ENCODE measurements around the gene BORCS5. TPM values are rescaled to one million over a fixed set of nuclear protein-coding genes. Genes with fewer than 3 reads are reported as not detected.
A peak's percentile ranks its signal among the peaks of the same experiment; 100 is the strongest.
"Not testable (repeated sequence)": the region's sequence is repeated elsewhere in the genome, so short reads cannot be mapped to it uniquely, and the experiment has no call there.

The BORCS5 gene
- 8.3 TPM for total RNA-seq

DNA sequence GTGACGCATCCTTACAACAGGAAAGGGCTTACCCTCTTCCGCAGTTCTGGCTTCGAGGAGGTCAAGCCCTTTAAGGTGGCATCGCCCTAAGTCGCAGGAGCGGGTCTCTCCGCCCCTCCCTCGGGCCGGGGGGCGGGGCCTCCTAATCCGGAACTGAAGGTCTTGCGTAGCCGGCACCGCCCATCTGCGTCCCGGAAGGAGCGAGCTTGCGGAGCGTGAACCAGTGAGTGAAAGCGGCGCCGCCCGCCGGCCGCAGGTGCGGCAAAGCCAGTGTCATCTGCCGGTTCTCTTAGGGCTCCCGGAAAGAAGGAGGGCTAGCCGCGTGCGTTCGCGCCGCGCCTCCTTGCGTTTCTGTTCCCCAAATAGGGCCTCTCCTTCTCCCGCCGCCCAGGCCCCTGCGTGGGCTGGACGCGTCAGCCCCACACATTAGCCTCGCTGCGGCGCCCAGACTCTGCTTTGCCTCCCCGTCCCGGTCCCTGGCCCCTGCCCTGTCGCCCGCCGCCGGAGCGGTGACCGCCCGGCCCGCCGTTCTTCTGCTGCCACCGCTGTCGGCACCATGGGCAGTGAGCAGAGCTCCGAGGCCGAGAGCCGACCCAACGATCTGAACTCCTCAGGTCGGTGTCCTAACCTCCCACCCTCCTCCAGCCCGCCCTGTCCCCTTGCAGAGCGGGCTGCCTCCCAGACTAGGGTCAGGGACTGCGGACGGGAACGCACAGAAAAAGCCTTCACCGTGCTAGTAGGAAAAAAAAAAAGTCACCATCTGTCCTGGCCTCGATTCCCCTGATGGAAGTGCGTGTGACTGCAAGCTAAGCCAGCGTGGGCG, at the start of gene BORCS5:
Gene BORCS5 (plus strand): TSS at position 183 of the 823 bp plus-strand sequence. CDS start 374 bp downstream, at position 557.
- DNase-seq (ENCODE audit: low spot score): peak; percentile 98
- ATAC-seq: peak; percentile 96

DNA sequence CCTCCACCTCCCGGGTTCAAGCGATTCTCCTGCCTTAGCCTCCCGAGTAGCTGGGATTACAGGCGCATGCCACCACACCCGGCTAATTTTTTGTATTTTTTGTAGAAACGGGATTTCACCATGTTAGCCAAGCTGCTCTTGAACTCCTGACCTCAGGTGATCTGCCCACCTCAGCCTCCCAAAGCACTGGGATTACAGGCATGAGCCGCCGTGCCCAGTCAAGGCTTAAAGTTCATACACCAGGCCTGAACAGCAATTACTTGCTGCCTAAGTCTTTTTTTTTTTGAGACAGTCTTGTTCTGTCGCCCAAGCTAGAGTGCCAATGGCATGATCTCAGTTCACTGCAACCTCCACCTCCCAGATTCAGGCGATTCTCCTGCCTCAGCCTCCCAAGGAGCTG, 46.2 kb upstream of the BORCS5 start:
- DNase-seq (ENCODE audit: low spot score): not testable (repeated sequence)

DNA sequence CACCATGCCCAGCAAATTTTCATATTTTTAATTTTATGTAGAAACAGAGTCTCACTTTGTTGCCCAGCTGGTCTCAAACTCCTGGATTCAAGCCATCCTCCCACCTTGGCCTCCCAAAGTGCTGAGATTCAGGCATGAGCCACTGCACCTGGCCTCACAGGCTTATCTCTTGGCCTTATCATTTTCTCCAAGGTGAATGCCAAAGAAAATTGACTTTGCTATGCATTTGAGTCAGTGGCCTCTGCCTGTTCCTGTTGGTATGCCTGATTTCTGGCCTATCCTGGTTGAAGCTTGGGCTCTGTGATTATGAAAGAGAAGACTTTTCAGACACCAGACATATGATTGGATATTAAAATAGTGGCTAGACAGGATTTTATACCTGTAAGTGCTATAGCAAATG, 41.0 kb upstream of the BORCS5 start:
- DNase-seq (ENCODE audit: low spot score) (no peak), ATAC-seq (no peak)

More for the DNA sequence above, 46.2 kb upstream of the BORCS5 start:
- peak; percentile 16 for ATAC-seq

DNA sequence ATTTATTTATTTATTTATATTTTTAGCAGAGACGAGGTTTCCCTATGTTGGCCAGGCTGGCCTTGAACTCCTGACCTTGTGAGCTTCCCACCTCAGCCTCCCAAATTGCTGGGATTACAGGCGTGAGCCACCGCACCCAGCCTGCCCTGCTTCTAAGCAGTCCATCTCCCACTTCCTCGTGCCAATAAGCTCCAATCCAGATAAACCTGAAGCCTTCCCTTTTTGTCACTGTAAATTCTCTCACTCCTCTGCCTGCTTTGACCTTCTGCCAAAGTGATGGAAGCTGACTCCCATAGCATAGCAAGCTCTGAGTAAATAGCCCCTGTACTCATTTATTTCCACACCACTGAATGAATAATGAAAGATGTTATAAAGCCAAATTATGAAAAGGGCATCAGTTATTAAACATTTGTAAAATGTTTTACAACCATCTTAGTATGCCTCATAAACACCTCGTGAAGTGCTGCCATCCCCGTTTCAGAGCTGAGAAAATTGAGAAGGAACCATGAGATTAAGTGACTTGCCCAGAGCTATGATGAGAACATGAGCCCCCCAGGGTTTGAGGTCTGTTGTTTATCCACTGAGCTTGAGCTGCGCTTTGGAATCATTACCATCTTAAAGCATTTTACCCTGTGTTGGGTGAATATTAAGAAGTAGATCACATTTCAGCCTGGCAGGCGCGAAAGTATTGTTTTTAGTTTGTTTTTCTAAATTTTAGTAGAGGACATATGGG, 37.3 kb upstream of the BORCS5 start:
- peak; percentile 47 for ATAC-seq
- DNase-seq (ENCODE audit: low spot score): no peak

DNA sequence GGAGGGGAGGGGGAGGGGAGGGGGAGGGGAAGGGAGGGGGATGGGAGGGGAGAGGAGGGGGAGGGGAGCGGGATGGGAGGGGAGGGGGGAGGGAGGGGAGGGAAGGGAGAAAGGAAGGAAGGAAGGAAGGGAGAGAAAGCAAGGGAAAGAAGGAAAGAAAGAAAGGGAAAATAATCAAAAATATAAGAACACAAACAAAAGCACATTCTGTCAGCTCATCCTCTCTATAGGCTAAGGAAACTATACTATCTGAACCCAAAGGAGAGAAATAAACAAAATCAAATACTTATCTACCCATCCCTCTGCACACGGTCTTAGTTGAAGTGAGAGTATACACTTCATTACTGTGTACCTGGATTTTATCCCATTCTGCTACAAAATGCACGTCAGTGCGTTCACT, 33.8 kb upstream of the BORCS5 start:
- no peak for DNase-seq (ENCODE audit: low spot score)
- no peak for ATAC-seq

DNA sequence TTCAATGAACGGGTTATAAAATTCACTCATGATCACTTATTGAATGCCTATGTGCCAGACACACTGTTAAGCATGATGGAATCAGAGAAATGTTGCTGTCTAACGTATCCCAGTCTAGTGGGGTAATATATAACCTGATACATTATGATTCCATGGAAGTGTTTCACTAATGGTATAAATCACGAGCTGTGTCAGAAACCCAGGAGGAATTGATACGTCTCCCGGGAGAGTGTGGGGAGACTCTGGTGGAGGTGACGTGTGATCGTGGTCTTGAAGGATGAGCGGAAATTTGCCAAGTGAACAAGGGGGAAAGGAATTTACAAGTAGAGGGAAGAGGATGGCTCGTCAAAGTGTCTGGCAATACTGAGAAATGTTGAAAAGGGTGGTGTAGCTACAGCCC, 33.3 kb upstream of the BORCS5 start:
- DNase-seq (ENCODE audit: low spot score) (no peak), ATAC-seq (no peak)

DNA sequence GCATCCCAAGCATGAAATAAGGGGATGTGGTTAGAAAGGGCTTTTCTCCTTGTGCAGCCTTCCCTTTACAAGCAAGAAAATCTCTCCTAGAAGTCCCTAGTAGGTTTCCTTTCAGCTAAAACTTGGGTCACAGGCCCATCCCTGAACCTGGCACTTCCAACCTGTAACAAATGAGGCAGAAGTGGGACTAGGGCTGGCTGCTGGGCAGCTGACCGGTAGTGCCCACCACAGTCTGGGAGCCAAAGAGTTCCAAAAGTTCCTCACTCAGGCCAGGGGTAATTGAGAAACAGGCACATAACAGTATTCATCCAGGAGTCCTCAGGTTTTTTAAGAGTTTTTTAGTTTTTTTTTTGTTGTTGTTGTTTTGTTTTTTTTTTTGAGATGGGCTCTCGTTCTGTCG, 30.6 kb upstream of the BORCS5 start:
- DNase-seq (ENCODE audit: low spot score) (no peak), ATAC-seq (peak; percentile 56)

DNA sequence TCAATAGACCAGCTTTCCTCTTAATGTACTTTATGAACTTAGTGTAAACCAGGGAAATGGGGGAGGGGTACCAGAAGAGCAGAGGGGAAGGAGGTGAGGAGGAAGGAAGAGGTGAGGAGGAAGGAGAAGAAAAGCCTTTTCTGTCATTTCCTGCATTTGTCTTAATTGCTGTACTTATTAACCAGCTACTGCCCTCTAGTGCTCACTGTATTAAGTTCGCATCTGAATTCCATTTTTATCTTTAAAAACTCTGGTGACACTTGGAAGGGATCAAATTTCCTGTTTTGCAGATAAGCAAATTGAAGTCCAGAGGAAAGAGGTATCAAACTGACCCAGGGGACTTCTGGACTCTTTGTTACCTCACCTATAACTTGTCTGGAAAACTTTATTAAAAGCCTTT, 29.1 kb upstream of the BORCS5 start:
- peak; percentile 87 for ATAC-seq
- DNase-seq (ENCODE audit: low spot score): peak; percentile 19

DNA sequence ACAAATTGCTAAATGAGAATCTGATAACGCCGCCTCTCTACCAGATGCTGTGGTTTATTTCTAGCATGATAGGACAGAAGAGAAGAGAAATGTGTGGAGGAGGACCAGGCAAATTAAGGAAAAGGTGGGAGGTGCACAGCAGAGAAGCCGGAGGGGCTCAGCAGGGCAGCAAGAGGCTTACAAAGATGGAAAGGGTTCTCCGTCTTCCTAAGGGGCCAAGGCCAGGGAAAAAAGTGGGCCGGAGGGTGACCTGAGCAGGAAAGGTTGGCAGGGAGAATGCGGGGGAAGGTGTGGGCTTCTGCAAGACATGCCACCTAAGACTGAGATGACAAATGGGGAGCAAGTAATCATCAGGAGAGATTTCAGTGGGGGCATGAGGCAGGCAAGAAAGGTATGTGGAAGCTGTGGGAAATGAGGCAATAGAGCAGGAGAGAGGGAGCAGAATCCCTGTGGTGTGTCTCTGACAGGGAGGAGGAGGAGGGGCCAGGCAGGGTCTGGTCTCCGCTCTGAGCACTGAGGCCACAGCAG, 25.6 kb upstream of the BORCS5 start:
- ATAC-seq: no peak

DNA sequence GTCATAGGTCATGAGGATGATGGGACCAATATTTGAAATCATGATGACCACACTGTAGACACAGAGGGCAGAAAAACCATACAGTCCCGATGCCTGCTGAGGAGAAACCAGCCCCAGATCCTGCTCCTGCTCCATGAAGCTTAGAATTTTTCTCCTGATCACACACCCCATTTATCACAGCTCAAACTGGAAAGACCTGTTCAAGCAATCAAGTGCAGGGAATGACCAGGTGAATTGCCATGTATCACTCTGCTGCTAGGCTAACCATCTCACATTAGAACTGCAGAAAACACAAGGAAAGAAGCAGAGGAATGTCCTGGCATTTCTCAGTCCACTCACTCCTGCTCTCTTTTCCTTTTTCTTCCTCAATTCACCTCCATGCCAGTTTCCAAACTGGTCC, 25.0 kb upstream of the BORCS5 start:
- no peak for DNase-seq (ENCODE audit: low spot score)
- ATAC-seq: no peak

More for the DNA sequence above, 25.6 kb upstream of the BORCS5 start:
- peak; percentile 26 for DNase-seq (ENCODE audit: low spot score)

DNA sequence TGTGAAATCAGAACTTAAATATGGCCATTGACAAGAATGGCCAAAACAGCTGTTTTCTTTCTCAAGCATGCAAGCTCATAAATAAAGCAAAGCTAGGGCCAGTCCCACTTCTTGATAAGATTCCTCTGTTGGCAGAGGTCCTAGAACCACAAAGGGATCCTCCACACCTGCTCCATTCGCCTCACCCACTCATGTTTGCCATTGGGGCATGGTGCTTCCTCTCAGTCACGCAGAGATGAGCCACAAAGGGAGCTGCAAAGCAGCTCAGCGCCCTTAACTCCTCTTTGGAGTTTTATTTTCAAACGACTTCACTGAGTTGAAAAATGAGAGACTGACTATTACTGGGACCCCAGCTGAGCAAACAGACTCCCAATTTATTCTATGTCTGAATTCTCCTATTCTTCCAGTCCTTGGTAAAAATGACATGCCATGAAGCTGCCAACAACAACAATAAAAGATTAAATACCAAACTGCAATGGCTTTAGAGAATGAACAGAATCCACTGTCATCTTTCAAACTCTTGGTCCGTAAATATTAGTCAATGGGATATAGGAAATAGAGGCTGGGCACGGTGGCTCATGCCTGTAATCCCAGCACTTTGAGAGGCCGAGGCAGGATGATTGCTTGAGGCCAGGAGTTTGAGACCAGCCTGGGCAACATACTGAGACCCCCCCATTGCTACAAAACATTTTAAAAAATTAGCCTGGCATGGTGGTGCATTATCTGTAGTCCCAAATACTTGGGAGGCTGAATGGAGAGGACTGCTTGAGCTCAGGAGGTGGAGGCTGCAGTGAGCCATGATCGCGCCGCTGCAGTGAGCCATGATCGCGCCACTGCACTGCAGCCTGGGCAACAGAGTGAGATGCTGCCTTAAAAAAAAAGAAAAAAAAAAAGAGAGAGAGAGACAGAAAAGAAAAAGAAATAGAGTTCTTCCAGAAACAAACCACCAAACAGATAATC, 23.2 kb upstream of the BORCS5 start:
- ATAC-seq (no peak), DNase-seq (ENCODE audit: low spot score) (peak; percentile 30)

DNA sequence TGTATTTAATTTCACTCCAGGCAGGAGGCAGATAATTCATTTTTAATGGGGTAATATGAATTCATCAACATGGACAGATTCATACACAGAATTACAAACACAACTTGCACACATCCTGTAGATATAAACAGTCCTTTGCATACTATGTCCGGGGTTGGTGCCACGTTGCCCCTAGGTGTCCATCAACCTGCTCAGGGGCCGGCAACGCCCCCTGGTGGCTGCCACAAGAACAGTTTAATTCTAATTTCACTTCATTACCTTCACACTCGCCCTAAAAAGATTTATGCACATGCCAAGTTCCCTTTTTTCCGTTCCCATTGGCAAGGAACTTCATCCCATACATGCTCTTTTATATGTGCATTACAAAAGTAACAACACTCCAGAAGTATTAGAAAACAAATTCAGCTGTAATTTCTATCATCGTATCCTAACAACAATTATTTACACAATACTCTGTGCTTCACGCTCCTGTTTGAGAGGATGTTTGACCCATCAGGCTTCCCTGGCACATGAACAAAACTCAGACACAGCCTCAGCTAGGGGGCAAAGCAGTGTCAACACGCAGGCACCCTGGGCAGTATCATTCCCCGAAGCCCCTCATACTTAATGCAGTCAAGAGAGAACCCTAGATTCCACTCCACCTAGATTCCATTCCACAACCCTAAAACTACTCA, 22.4 kb upstream of the BORCS5 start:
- ATAC-seq: peak; percentile 85
- DNase-seq (ENCODE audit: low spot score): peak; percentile 66

DNA sequence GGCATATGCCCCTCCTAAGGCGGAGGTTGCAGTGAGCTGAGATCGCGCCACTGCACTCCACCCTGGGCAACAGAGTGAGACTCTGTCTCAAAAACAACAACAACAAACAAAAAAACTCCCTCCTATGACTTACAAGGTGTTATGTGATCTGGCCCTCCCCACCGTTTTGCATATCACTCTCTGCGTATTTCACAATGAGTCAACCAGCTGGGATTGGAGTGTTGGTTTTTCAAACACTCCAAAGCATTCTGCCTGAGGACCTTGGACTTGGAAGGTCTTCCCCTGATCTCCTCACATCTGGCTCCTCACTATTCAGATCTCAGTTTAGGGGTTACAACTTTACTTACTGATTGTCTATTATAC, 20.8 kb upstream of the BORCS5 start:
- peak; percentile 49 for DNase-seq (ENCODE audit: low spot score)
- peak; percentile 87 for ATAC-seq

DNA sequence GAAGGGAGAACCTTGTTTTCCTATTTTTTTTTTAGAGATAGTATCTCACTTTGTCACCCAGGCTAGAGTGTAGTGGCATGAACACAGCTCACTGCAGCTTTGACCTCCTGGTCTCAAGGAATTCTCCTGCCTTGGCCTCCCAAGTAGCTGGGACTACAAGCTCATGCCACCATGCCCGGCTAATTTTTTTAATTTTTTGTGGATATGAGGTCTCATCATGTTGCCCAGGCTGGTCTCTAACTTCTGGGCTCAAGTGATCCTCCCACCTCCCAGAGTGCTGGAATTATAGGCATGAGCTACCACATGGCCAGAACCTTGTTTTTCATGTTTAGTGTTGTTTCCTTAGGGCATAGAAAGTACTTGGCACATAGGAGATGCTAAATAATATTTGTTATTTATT, 20.4 kb upstream of the BORCS5 start:
- ATAC-seq: no peak
- DNase-seq (ENCODE audit: low spot score): peak; percentile 19

DNA sequence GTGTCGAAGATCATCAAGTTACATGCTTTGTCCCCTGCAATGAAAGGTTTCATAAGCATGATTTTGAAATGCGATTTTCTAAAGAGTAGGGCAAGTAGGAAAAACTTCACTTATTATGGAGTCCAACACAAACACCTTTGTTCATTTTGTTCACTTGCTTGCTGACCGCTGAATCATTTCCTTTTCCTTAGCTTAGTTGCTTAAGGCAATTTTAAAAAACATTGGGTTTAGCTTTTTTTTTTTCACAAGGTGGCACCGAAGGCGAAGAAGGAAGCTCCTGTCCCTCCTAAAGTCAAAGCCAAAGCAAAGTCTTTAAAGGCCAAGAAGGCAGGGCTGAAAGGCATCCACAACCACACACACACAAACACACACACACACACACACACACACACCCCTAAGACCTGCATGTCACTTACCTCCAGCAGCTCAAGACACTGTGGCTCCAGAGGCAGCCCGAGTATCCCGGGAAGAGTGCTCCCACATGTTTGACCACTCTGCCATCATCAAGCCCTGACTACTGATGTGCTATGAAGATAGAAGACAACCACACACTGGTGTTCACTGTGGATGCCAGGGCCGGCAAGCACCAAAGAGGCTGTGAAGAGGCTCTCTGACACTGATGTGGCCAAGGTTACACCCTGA, 18.2 kb upstream of the BORCS5 start:
- no peak for ATAC-seq
- peak; percentile 42 for DNase-seq (ENCODE audit: low spot score)

DNA sequence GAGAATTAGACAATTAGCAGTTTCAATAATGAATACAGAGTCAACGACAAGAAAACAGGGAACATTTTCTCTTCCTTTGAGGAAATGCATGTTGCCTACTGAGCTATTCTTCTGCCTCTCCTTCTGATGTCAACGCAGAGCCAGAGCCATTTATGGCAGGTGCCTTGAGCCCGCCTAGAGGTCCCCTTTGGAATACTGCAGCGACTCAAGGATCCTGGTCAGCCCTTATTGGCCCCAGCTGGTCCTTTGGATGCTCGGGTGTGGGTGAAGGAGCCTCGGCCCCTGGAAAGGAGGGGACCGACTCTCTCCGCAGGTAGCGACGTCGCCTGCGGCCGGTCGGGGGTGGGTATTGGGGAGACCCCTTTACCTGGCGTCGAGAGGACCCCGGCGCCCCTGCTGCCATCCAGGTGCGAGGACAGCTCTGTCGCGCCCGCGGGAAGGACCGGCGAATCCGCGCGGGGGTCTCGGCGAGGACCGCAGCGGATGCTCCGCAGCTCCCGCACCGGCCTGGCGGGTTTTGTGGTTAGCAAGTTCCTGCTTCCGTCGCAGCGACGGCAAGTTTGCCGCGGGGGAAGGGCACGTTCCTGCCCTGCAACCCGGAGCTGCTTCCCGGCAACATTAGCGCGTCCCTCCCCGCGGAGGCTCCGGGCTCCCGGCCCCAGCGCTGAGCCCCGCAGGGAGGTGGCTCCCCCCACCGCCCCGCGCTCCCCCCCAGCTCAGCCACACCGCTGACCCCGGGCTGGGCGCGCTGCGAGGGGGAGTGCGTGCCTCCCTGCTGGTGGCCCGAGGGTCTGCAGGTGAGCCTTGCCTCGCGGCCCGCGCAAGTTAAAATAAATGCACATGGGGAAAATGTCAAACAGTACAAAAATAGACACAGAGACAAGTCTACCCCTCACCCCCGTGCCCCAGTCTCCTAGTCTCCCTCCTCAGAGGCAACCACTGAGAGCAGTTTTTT, 6.9 kb upstream of the BORCS5 start, which contains the start of gene MANSC1:
Gene MANSC1 (minus strand): TSS at position 532 of the 955 bp plus-strand sequence. CDS start 6,928 bp downstream, outside the sequence.
- ATAC-seq (peak; percentile 89), DNase-seq (ENCODE audit: low spot score) (peak; percentile 81)

DNA sequence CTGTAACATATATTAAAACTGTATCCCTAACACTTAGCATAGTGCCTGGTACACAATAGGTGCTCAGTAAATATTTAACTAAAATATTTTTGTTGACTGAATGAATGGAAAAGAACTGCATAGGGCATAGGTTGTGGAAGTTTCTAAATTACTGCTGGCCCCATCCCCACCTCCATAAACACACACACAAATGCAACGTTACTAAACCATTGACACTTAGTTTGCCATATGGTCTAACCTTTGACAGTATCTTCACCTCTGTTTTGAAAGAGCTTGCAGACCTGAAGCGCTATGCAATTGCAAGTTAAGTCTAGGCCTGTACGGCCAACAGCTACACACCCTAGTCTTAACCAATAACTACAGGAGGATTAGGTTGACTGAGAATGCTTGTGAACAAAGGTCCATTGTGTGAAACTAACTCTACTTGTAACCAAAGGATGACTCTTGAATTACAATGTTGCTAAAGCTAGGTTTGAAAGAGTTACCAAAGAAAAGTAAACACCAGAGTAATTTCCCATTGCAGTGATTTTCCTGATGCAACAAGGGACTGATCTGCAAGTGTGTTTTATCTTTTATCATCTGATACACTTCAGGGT, 5.9 kb upstream of the BORCS5 start:
- DNase-seq (ENCODE audit: low spot score) (no peak), ATAC-seq (peak; percentile 48)
